ENCODE data around the gene ATP2A1.
"Not testable (repeated sequence)": the region's sequence is repeated elsewhere in the genome, so short reads cannot be mapped to it uniquely, and the experiment has no call there.

Gene ATP2A1

GRCh38 chr16:28924762-28925385 is 46.6 kb downstream of the ATP2A1 start, which contains the start of gene RABEP2:
RABEP2 (minus strand) TSS chr16:28925238; CDS start chr16:28925163, 75 bp downstream.
- Histone ChIP-seq H3K9me3 (no peaks in the 10 kb centered on the region), H3K27ac (peak within 1 kb of the TSS; percentile 94), H3K27me3 (no peaks in the 10 kb centered on the region), H3K4me1 (ENCODE audit: control insufficient read depth in 1 of 2, insufficient read depth in 1 of 2, low read depth in 1 of 2, low read length in 1 of 2) (peaks cover 11 to 14% of the 10 kb centered on the region in 2 experiments), H3K4me3 (ENCODE audit: low read depth in 1 of 2, low read length in 1 of 2) (peak within 1 kb of the TSS; percentile 91 to 94), H3K36me3 (peaks cover 4% of the 10 kb centered on the region)
- peak; percentile 38 for TF ChIP-seq CTCF (IDR thresholded peaks at IDR 0.05)

- H3K27me3 ChIP-seq = no peaks in the 10 kb centered on the region
- H3K4me1 ChIP-seq (ENCODE audit: control insufficient read depth in 1 of 2, insufficient read depth in 1 of 2, low read depth in 1 of 2, low read length in 1 of 2) = peaks cover 14% of the 10 kb centered on the region in 2 experiments
- peaks cover 4% of the 10 kb centered on the region for H3K36me3 ChIP-seq
- no peak for TF ChIP-seq CTCF (IDR thresholded peaks at IDR 0.05)
- H3K4me3 ChIP-seq (ENCODE audit: low read depth in 1 of 2, low read length in 1 of 2) = peak overlapping the region; percentile 91 to 94
- H3K27ac ChIP-seq = peak overlapping the region; percentile 94
- H3K9me3 ChIP-seq = no peaks in the 10 kb centered on the region
Observed at GRCh38 chr16:28925386-28926228, 47.3 kb downstream of the ATP2A1 start.

- H3K27me3 ChIP-seq, H3K9me3 ChIP-seq, H3K36me3 ChIP-seq: not testable (repeated sequence)
- H3K27ac ChIP-seq = peak overlapping the region; percentile 94
- peak overlapping the region in 1 of 2 experiments; percentile 94 for H3K4me3 ChIP-seq (ENCODE audit: low read depth in 1 of 2, low read length in 1 of 2)
- H3K4me1 ChIP-seq (ENCODE audit: control insufficient read depth in 1 of 2, insufficient read depth in 1 of 2, low read depth in 1 of 2, low read length in 1 of 2) = peaks cover 14 to 16% of the 10 kb centered on the region in 2 experiments
Observed at GRCh38 chr16:28926284-28926683, 48.0 kb downstream of the ATP2A1 start.

- H3K9me3 ChIP-seq = no peaks in the 10 kb centered on the region
- no peaks in the 10 kb centered on the region for H3K27me3 ChIP-seq
- H3K4me3 ChIP-seq (ENCODE audit: low read depth in 1 of 2, low read length in 1 of 2) = no peak overlapping the region
- H3K36me3 ChIP-seq = peaks cover 4% of the 10 kb centered on the region
- H3K4me1 ChIP-seq (ENCODE audit: control insufficient read depth in 1 of 2, insufficient read depth in 1 of 2, low read depth in 1 of 2, low read length in 1 of 2) = peaks cover 14 to 16% of the 10 kb centered on the region in 2 experiments
- no peak overlapping the region for H3K27ac ChIP-seq
- TF ChIP-seq CTCF (IDR thresholded peaks at IDR 0.05) = no peak
Observed at GRCh38 chr16:28927815-28928214, 49.5 kb downstream of the ATP2A1 start.

- Histone ChIP-seq H3K27ac (no peak overlapping the region), H3K4me3 (ENCODE audit: low read depth in 1 of 2, low read length in 1 of 2) (no peak overlapping the region), H3K27me3 (no peaks in the 10 kb centered on the region), H3K9me3 (no peaks in the 10 kb centered on the region), H3K36me3 (no peaks in the 10 kb centered on the region), H3K4me1 (ENCODE audit: control insufficient read depth in 1 of 2, insufficient read depth in 1 of 2, low read depth in 1 of 2, low read length in 1 of 2) (peaks cover 8 to 12% of the 10 kb centered on the region in 2 experiments)
- TF ChIP-seq CTCF (IDR thresholded peaks at IDR 0.05) = no peak
Observed at GRCh38 chr16:28930203-28930602, 51.9 kb downstream of the ATP2A1 start.

- no peak for TF ChIP-seq CTCF (IDR thresholded peaks at IDR 0.05)
- Histone ChIP-seq H3K36me3 (no peaks in the 10 kb centered on the region), H3K27ac (no peak overlapping the region)
Observed at GRCh38 chr16:28930652-28931051, 52.4 kb downstream of the ATP2A1 start.

More at GRCh38 chr16:28930652-28931051, 52.4 kb downstream of the ATP2A1 start:
- Histone ChIP-seq H3K4me3 (ENCODE audit: low read depth in 1 of 2, low read length in 1 of 2) (no peak overlapping the region), H3K27me3 (no peaks in the 10 kb centered on the region), H3K4me1 (ENCODE audit: control insufficient read depth in 1 of 2, insufficient read depth in 1 of 2, low read depth in 1 of 2, low read length in 1 of 2) (peaks cover 5 to 9% of the 10 kb centered on the region in 2 experiments), H3K9me3 (no peaks in the 10 kb centered on the region)

Data from neutrophil (primary cell).